GM20000 (cell line): ENCODE data around the gene PSEN1.
A peak's percentile ranks its signal among the peaks of the same experiment; 100 is the strongest.

ENCODE experiments used
- DNase-seq: peaks from one replicate; pipeline ENCODE4 v3.0.0; 2012; ENCODE audit warnings: low spot score
- CTCF ChIP-seq: IDR thresholded peaks from 2 replicates; pipeline ENCODE4 v1.5.1; 2012; ENCODE audit warnings: mild to moderate bottlenecking, control low read depth; ENCODE audit errors: extremely low read depth, missing control alignments

The PSEN1 gene

GRCh38 chr14:73238424-73238852, 102.1 kb downstream of the PSEN1 start:
- no peak for TF ChIP-seq CTCF
- DNase-seq = peak; percentile 58

- peak; percentile 24 for DNase-seq
- TF ChIP-seq CTCF = no peak
Measured at GRCh38 chr14:73238941-73239340, 102.6 kb downstream of the PSEN1 start.

- peak; percentile 27 for DNase-seq
- TF ChIP-seq CTCF = no peak
Measured at GRCh38 chr14:73239393-73240241, 103.3 kb downstream of the PSEN1 start.

GRCh38 chr14:73240816-73241480, 104.6 kb downstream of the PSEN1 start:
- no peak for TF ChIP-seq CTCF
- peak; percentile 26 for DNase-seq

GRCh38 chr14:73241481-73242165, 105.3 kb downstream of the PSEN1 start:
- TF ChIP-seq CTCF = no peak
- peak; percentile 13 for DNase-seq

- TF ChIP-seq CTCF = no peak
- peak; percentile 61 for DNase-seq
Measured at GRCh38 chr14:73242357-73242901, 106.1 kb downstream of the PSEN1 start.

- no peak for TF ChIP-seq CTCF
- DNase-seq = no peak
Measured at GRCh38 chr14:73243341-73243740, 107.0 kb downstream of the PSEN1 start.
